Body of pancreas (tissue), 4 donors: ENCODE results near the gene ODF2.

Experiments
- POLR2A ChIP-seq, 3 donors: fragments of 450-650 bp; IDR thresholded peaks; one replicate each; pipeline ENCODE4 v1.6.1; 2016; ENCODE audit warnings: antibody characterized with exemption in 3 of 3, mild to moderate bottlenecking in 2 of 3
- TF ChIP-seq, protein P1 (sequence below), 7 experiments: fragments of 450-650 bp in 4 of 7; fragments of 200-600 bp in 3 of 7; sonication (generic) in 3 of 7; IDR thresholded peaks; one replicate each; pipeline ENCODE4 v1.5.1; 2016 to 2019; ENCODE audit warnings: antibody characterized with exemption in 7 of 7

DNA sequence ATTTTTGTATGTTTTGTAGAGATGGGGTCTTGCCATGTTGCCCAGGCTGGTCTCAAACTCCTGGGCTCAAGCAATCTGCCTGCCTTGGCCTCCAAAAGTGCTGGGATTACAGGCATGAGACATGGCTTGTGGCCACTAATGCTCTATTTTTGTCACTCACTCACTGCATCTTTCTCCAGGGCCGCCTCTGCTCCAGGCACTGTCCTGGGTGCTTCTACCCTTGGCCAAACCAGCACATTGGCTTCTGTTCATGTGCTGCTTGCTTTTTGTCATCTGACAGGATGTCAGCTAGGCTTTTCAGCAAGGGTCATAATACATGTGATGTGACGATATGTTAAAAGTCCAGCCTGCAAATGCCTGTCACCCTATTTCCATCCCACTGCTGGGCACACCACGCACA lies 3.2 kb downstream of the ODF2 start:
- TF ChIP-seq POLR2A (IDR thresholded peaks at IDR 0.05) = no peak
- TF ChIP-seq, protein P1, sequence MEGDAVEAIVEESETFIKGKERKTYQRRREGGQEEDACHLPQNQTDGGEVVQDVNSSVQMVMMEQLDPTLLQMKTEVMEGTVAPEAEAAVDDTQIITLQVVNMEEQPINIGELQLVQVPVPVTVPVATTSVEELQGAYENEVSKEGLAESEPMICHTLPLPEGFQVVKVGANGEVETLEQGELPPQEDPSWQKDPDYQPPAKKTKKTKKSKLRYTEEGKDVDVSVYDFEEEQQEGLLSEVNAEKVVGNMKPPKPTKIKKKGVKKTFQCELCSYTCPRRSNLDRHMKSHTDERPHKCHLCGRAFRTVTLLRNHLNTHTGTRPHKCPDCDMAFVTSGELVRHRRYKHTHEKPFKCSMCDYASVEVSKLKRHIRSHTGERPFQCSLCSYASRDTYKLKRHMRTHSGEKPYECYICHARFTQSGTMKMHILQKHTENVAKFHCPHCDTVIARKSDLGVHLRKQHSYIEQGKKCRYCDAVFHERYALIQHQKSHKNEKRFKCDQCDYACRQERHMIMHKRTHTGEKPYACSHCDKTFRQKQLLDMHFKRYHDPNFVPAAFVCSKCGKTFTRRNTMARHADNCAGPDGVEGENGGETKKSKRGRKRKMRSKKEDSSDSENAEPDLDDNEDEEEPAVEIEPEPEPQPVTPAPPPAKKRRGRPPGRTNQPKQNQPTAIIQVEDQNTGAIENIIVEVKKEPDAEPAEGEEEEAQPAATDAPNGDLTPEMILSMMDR (IDR thresholded peaks at IDR 0.05) = no peak
